GM12878 (cell line): ENCODE results near the gene TFR2. TPM values are rescaled to one million over a fixed set of nuclear protein-coding genes. Genes with fewer than 3 reads are reported as not detected.
A peak's percentile ranks its signal among the peaks of the same experiment; 100 is the strongest.

Source experiments
- ATF2 ChIP-seq: IDR thresholded peaks from 2 replicates; pipeline ENCODE4 v1.6.1; 2012; ENCODE audit warnings: low read length, inconsistent platforms
- CBX5 ChIP-seq: sonication (generic); IDR thresholded peaks from 2 replicates; pipeline ENCODE4 v1.6.1; 2016; ENCODE audit warnings: low read depth, moderate library complexity, mild to moderate bottlenecking, inconsistent platforms
- CEBPB ChIP-seq, 2 experiments: fragments of 150-350 bp in 1 of 2; IDR thresholded peaks; 2 replicates each; pipeline ENCODE4 v1.6.1; 2012 to 2014; ENCODE audit warnings: low read depth in 2 of 2, low read length in 2 of 2, borderline replicate concordance in 1 of 2, inconsistent platforms in 1 of 2
- ESRRA ChIP-seq: IDR thresholded peaks from 2 replicates; pipeline ENCODE4 v1.6.1; 2012; ENCODE audit warnings: mild to moderate bottlenecking, low read length, improper control_type of control experiment
- GATAD2B ChIP-seq: fragments of 450-650 bp; conservative IDR thresholded peaks from 2 replicates; pipeline ENCODE4 v1.6.1; 2017; ENCODE audit warnings: low read depth, mild to moderate bottlenecking, moderate library complexity
- IRF3 ChIP-seq: fragments of 450-650 bp; IDR thresholded peaks from 2 replicates; pipeline ENCODE4 v1.6.1; 2014; ENCODE audit warnings: mild to moderate bottlenecking
- NFYB ChIP-seq: IDR thresholded peaks from 2 replicates; pipeline ENCODE4 v1.6.1; 2011; ENCODE audit warnings: low read depth, mild to moderate bottlenecking, low read length, improper control_type of control experiment, moderate library complexity; ENCODE audit not compliant: insufficient read depth
- NR2C2 ChIP-seq: IDR thresholded peaks from 2 replicates; pipeline ENCODE4 v1.6.1; 2011; ENCODE audit warnings: borderline replicate concordance, low read depth; ENCODE audit not compliant: control insufficient read depth, insufficient read length
- NR2F1 ChIP-seq: fragments of 450-650 bp; conservative IDR thresholded peaks from 2 replicates; pipeline ENCODE4 v1.6.1; 2017; ENCODE audit warnings: mild to moderate bottlenecking
- PKNOX1 ChIP-seq: fragments of 450-650 bp; IDR thresholded peaks from 2 replicates; pipeline ENCODE4 v1.6.1; 2016; ENCODE audit warnings: mild to moderate bottlenecking
- STAT3 ChIP-seq: IDR thresholded peaks from 2 replicates; pipeline ENCODE4 v1.6.1; 2011; ENCODE audit warnings: low read depth, low read length, improper control_type of control experiment
- ZBTB33 ChIP-seq: fragments of 450-650 bp; IDR thresholded peaks from 2 replicates; pipeline ENCODE4 v1.6.1; 2017; ENCODE audit warnings: mild to moderate bottlenecking
- ZBTB4 ChIP-seq: fragments of 450-650 bp; formaldehyde crosslinking; IDR thresholded peaks from 2 replicates; pipeline ENCODE4 v1.4.0; 2022; ENCODE audit warnings: mild to moderate bottlenecking, moderate library complexity
- polyA plus RNA-seq, 11 experiments: library from polyadenylated mRNA; depleted of rRNA in 4 of 11; unstranded in 6 of 11; stranded (reverse) in 5 of 11; fragments of >200 nt; fragmentation: Nextera tagmentation in 4 of 11; fragmentation: Illumina TruSeq in 1 of 11; extraction: Ambion mirVana in 4 of 11; extraction: Trizol in 1 of 11; gene quantifications; 1 replicate in 1 of 11; 2 replicates in 10 of 11; pipeline versions ENCODE4 v1.2.1 to v1.2.3, GENCODE V29; 2011 to 2016; ENCODE audit warnings: inconsistent platforms in 2 of 11, missing spikeins in 2 of 11, low read depth in 1 of 11
- total RNA-seq, 4 experiments: library from RNA; depleted of rRNA in 3 of 4; stranded (reverse); fragments of >200 nt in 3 of 4; fragmentation: Illumina TruSeq in 1 of 4; extraction: Trizol in 1 of 4; gene quantifications; 2 replicates each; pipeline versions ENCODE4 v1.2.1 to v1.2.3, GENCODE V29; 2013 to 2021
- TF ChIP-seq, protein P1 (sequence below): IDR thresholded peaks from 2 replicates; pipeline ENCODE4 v1.6.1; 2011; ENCODE audit warnings: low read depth, mild to moderate bottlenecking, low read length, moderate library complexity, borderline replicate concordance; ENCODE audit errors: extremely low read depth
- TF ChIP-seq, protein P2 (sequence below): fragments of 450-650 bp; IDR thresholded peaks from 2 replicates; pipeline ENCODE4 v1.6.1; 2017; ENCODE audit warnings: mild to moderate bottlenecking, low read depth, inconsistent platforms; ENCODE audit not compliant: poor library complexity, severe bottlenecking

Gene TFR2
- total and polyA plus RNA-seq, 10 of the 15 experiments (the other 5 are each of a cell fraction or from before 2014, with no cell fraction given), result 0.30 to 7.2 (median 1.8) TPM

DNA sequence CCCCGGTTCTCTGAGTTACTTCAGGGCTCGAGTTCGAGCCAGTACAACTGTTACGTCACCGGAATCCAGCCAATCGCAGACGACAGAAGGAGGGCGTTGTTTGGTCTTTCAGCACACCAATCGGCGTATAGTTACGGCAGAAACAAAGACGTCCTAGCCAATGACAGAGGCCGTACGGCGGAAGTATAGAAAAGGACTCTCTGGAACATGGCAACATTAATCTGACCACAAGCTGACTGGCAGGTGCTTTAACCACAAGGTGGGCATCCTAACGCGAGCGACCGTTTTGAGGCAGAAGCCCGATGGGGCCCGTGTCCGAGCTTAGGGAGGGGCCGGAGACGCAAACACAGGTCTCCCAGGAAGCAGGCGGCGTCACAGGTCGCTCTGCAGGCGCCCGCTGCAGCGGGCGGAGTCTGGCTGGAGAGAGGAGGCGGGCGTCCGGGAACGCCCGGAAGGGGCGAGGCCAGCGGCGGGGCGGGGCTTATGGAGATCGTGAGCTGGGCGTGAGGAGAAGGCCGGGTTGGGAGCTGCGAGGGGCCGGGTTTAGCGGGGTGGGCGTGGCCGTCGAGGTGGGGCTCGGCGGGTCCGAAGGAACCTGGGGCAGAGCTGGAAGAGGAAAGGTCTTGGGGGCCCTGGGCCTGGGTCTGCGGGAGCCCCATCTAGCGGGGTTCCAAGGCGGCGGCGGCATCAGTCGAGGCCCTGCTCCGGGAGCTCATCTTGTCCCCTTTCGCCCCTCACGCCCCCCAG, 29.2 kb downstream of the TFR2 start, which contains the start of gene MOSPD3 (continued):
- no peak for TF ChIP-seq ZBTB33
- no peak for TF ChIP-seq NR2F1
- TF ChIP-seq IRF3, result peak; percentile 68
- TF ChIP-seq ESRRA, result no peak
- no peak for TF ChIP-seq ZBTB4 (CRISPR knock-in tag)
- TF ChIP-seq NR2C2, result no peak
- TF ChIP-seq, protein P1, sequence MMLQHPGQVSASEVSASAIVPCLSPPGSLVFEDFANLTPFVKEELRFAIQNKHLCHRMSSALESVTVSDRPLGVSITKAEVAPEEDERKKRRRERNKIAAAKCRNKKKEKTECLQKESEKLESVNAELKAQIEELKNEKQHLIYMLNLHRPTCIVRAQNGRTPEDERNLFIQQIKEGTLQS, result no peak
- no peak for TF ChIP-seq CBX5
- TF ChIP-seq PKNOX1, result peak; percentile 98
- TF ChIP-seq, protein P2, sequence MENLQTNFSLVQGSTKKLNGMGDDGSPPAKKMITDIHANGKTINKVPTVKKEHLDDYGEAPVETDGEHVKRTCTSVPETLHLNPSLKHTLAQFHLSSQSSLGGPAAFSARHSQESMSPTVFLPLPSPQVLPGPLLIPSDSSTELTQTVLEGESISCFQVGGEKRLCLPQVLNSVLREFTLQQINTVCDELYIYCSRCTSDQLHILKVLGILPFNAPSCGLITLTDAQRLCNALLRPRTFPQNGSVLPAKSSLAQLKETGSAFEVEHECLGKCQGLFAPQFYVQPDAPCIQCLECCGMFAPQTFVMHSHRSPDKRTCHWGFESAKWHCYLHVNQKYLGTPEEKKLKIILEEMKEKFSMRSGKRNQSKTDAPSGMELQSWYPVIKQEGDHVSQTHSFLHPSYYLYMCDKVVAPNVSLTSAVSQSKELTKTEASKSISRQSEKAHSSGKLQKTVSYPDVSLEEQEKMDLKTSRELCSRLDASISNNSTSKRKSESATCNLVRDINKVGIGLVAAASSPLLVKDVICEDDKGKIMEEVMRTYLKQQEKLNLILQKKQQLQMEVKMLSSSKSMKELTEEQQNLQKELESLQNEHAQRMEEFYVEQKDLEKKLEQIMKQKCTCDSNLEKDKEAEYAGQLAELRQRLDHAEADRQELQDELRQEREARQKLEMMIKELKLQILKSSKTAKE, result no peak
- TF ChIP-seq NFYB, result peak; percentile 97
- TF ChIP-seq ATF2, result no peak
- no peak for TF ChIP-seq CEBPB (IDR thresholded peaks at IDR 0.05; ENCODE audit: borderline replicate concordance in 1 of 2, low read depth in 2 of 2, low read length in 2 of 2)
- no peak for TF ChIP-seq STAT3
- no peak for TF ChIP-seq GATAD2B
